ENCODE results near the gene TMEM63B.
"Not testable (repeated sequence)": the region's sequence is repeated elsewhere in the genome, so short reads cannot be mapped to it uniquely, and the experiment has no call there.

TMEM63B gene

DNA sequence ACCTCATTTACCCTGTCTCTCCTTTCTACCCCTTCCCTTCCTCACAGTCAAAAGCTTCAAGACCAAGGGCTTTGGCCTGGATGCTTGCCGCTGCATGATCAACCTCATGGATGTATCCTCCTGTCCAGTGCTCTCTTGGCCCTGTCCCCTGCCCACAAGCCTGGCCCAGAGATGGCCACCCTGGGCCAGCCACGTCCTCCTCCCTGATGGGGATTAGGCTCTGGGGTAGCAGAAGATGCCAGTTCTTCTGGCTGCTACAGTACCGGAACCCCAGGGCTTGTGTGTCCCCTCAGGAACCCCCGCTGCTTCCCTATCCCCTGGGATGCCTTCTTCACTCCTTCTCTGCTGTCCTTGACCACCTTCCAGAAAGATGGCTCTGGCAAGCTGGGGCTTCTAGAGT is 53.5 kb downstream of the TMEM63B start:
- Histone ChIP-seq H3K27ac (ENCODE audit: low read length) (no peak overlapping the region), H3K9me3 (ENCODE audit: control insufficient read depth, insufficient read depth, low read length) (no peaks in the 10 kb centered on the region), H3K4me3 (ENCODE audit: low read length) (no peak overlapping the region), H3K4me1 (ENCODE audit: control insufficient read depth, insufficient read depth, low read length) (peaks cover 5% of the 10 kb centered on the region; the same call in 1 of the 2 replicates), H3K36me3 (ENCODE audit: control insufficient read depth, insufficient read depth, low read length) (no peaks in the 10 kb centered on the region; the same call in 1 of the 2 replicates), H3K27me3 (ENCODE audit: control insufficient read depth, insufficient read depth, low read length) (no peaks in the 10 kb centered on the region)
- no peak for DNase-seq (ENCODE audit: low read depth, low spot score)
- WGBS (ENCODE audit: insufficient coverage, insufficient read length), result no CpG with 5 or more reads among the region's 4 CpGs

- H3K9me3 ChIP-seq (ENCODE audit: control insufficient read depth, insufficient read depth, low read length); H3K4me1 ChIP-seq (ENCODE audit: control insufficient read depth, insufficient read depth, low read length); H3K36me3 ChIP-seq (ENCODE audit: control insufficient read depth, insufficient read depth, low read length); H3K27ac ChIP-seq (ENCODE audit: low read length); H3K27me3 ChIP-seq (ENCODE audit: control insufficient read depth, insufficient read depth, low read length); DNase-seq (ENCODE audit: low read depth, low spot score); H3K4me3 ChIP-seq (ENCODE audit: low read length): not testable (repeated sequence)
These were observed 54.4 kb downstream of the TMEM63B start for GRCh38 chr6:44181784-44182183.

GRCh38 chr6:44182911-44183390 is 55.6 kb downstream of the TMEM63B start:
- no peaks in the 10 kb centered on the region; the same call in 1 of the 2 replicates for H3K36me3 ChIP-seq (ENCODE audit: control insufficient read depth, insufficient read depth, low read length)
- no peaks in the 10 kb centered on the region for H3K27me3 ChIP-seq (ENCODE audit: control insufficient read depth, insufficient read depth, low read length)
- H3K4me3 ChIP-seq (ENCODE audit: low read length), result no peak overlapping the region
- no peak overlapping the region for H3K27ac ChIP-seq (ENCODE audit: low read length)
- no peaks in the 10 kb centered on the region for H3K9me3 ChIP-seq (ENCODE audit: control insufficient read depth, insufficient read depth, low read length)
- peaks cover 3% of the 10 kb centered on the region; the same call in 1 of the 2 replicates for H3K4me1 ChIP-seq (ENCODE audit: control insufficient read depth, insufficient read depth, low read length)
- no peak for DNase-seq (ENCODE audit: low read depth, low spot score)
- no CpG with 5 or more reads among the region's 4 CpGs for WGBS (ENCODE audit: insufficient coverage, insufficient read length)

- Histone ChIP-seq H3K36me3 (ENCODE audit: control insufficient read depth, insufficient read depth, low read length) (no peaks in the 10 kb centered on the region; the same call in 1 of the 2 replicates), H3K27ac (ENCODE audit: low read length) (no peak overlapping the region), H3K9me3 (ENCODE audit: control insufficient read depth, insufficient read depth, low read length) (no peaks in the 10 kb centered on the region), H3K4me3 (ENCODE audit: low read length) (no peak overlapping the region), H3K27me3 (ENCODE audit: control insufficient read depth, insufficient read depth, low read length) (no peaks in the 10 kb centered on the region), H3K4me1 (ENCODE audit: control insufficient read depth, insufficient read depth, low read length) (peaks cover 3% of the 10 kb centered on the region; the same call in 1 of the 2 replicates)
- WGBS (ENCODE audit: insufficient coverage, insufficient read length), result no CpG with 5 or more reads among the region's 9 CpGs
- DNase-seq (ENCODE audit: low read depth, low spot score), result no peak
These were observed 56.4 kb downstream of the TMEM63B start for GRCh38 chr6:44183783-44184182.

DNA sequence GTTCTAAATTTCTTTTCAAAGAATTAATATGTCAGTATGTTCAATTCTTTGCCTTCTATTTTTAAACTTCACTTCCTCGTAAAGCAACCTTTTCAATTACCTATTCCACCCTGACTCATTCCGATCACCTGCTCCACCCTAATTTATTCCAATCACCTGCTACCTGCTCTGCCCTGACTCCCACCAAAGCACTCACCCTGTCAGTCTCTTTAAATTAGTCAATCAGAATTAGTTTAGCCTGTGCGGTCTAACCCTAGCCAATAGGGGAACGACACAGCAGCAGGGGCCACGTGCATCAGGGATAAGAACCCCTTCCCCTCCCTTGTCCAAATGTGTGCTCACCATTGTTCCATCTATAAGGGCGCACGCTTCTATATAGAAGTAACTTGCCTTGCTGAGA is 58.0 kb downstream of the TMEM63B start:
- not testable (repeated sequence) for H3K27me3 ChIP-seq (ENCODE audit: control insufficient read depth, insufficient read depth, low read length); H3K4me1 ChIP-seq (ENCODE audit: control insufficient read depth, insufficient read depth, low read length); DNase-seq (ENCODE audit: low read depth, low spot score); H3K4me3 ChIP-seq (ENCODE audit: low read length); H3K27ac ChIP-seq (ENCODE audit: low read length); H3K36me3 ChIP-seq (ENCODE audit: control insufficient read depth, insufficient read depth, low read length); H3K9me3 ChIP-seq (ENCODE audit: control insufficient read depth, insufficient read depth, low read length)
- WGBS (ENCODE audit: insufficient coverage, insufficient read length), result no CpG with 5 or more reads among the region's 7 CpGs

DNA sequence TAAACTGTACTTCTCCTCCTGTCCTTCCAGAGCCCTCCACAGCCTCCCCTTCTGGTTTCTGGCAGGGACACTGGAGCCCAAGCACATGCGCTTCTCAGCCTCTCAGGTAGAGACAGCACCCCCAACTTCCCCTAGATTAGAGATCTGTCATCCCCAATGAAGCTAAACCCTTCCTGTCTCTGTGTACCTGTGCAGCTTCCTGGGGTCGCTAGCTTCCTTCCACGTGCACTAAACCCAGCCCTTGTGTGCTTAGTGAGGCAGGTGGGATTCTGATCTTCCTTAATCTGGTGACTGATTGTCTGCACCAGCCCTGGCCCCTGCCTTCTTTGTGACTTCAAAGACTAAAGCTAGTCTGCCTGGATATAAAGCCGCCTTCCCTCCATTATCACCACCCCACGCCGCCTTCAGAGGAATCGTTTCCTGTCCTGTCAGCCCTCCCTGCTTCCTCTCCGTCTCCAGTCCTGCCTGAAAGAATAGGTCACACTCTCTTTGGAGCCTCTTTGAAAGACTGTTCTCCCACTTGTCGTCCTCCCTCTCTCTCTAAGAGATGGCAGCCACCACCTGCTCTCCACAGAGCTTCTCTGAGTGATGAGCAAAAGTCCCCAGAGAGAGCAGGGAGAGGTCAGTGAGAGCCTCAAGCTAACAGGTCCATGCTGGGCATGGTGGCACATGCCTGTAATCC is 58.7 kb downstream of the TMEM63B start:
- no peaks in the 10 kb centered on the region for H3K36me3 ChIP-seq (ENCODE audit: control insufficient read depth, insufficient read depth, low read length)
- no peaks in the 10 kb centered on the region for H3K27me3 ChIP-seq (ENCODE audit: control insufficient read depth, insufficient read depth, low read length)
- H3K27ac ChIP-seq (ENCODE audit: low read length), result no peak overlapping the region
- no peak for DNase-seq (ENCODE audit: low read depth, low spot score)
- WGBS (ENCODE audit: insufficient coverage, insufficient read length), result no CpG with 5 or more reads among the region's 9 CpGs
- no peaks in the 10 kb centered on the region for H3K9me3 ChIP-seq (ENCODE audit: control insufficient read depth, insufficient read depth, low read length)
- no peak overlapping the region for H3K4me3 ChIP-seq (ENCODE audit: low read length)
- H3K4me1 ChIP-seq (ENCODE audit: control insufficient read depth, insufficient read depth, low read length), result peaks cover 3% of the 10 kb centered on the region; the same call in 1 of the 2 replicates

DNA sequence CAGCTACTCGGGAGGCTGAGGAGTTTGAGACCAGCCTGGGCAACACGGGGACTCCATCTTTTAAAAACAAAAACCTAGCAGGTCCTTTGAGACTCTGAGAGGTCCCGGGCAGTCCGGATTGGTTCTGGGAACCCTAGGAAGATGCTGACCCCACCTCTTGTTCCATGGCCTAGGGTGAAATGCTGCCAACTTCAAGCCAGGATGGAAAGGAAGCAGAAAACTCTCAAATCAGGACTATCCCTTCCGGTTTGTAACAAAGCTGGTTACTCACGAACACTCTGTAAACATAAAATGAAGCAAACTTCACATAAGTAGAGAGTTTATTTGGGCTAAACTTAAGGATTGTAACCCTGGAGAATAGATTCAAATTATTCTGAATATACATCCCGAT is 59.3 kb downstream of the TMEM63B start:
- Histone ChIP-seq H3K4me1 (ENCODE audit: control insufficient read depth, insufficient read depth, low read length) (peaks cover 3% of the 10 kb centered on the region; the same call in 1 of the 2 replicates), H3K27ac (ENCODE audit: low read length) (no peak overlapping the region), H3K36me3 (ENCODE audit: control insufficient read depth, insufficient read depth, low read length) (no peaks in the 10 kb centered on the region), H3K9me3 (ENCODE audit: control insufficient read depth, insufficient read depth, low read length) (no peaks in the 10 kb centered on the region), H3K27me3 (ENCODE audit: control insufficient read depth, insufficient read depth, low read length) (no peaks in the 10 kb centered on the region), H3K4me3 (ENCODE audit: low read length) (no peak overlapping the region)
- no peak for DNase-seq (ENCODE audit: low read depth, low spot score)
- no CpG with 5 or more reads among the region's 7 CpGs for WGBS (ENCODE audit: insufficient coverage, insufficient read length)

DNA sequence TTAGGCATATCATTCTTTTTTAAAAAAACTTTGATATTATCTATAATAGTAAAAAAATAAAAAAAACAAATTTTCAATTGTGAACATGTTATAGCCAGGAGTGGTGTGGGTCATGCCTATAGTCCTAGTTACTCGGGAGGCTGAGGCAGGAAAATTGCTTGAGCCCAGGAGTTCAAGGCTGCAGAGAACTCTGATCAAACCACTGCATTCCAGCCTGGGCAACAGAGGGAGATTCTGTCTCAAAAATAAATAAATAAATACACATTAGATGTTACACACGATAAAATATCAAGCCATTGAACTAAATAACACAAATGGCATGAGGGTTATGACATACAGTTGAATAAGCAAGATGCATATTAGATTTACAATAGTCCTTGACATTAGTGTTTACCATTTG is 61.5 kb downstream of the TMEM63B start:
- H3K4me1 ChIP-seq (ENCODE audit: control insufficient read depth, insufficient read depth, low read length), result peaks cover 3% of the 10 kb centered on the region; the same call in 1 of the 2 replicates
- no peak overlapping the region for H3K4me3 ChIP-seq (ENCODE audit: low read length)
- no peaks in the 10 kb centered on the region for H3K36me3 ChIP-seq (ENCODE audit: control insufficient read depth, insufficient read depth, low read length)
- no peak for DNase-seq (ENCODE audit: low read depth, low spot score)
- no peaks in the 10 kb centered on the region for H3K9me3 ChIP-seq (ENCODE audit: control insufficient read depth, insufficient read depth, low read length)
- H3K27me3 ChIP-seq (ENCODE audit: control insufficient read depth, insufficient read depth, low read length), result no peaks in the 10 kb centered on the region
- H3K27ac ChIP-seq (ENCODE audit: low read length), result no peak overlapping the region
- no CpG with 5 or more reads among the region's 2 CpGs for WGBS (ENCODE audit: insufficient coverage, insufficient read length)

DNA sequence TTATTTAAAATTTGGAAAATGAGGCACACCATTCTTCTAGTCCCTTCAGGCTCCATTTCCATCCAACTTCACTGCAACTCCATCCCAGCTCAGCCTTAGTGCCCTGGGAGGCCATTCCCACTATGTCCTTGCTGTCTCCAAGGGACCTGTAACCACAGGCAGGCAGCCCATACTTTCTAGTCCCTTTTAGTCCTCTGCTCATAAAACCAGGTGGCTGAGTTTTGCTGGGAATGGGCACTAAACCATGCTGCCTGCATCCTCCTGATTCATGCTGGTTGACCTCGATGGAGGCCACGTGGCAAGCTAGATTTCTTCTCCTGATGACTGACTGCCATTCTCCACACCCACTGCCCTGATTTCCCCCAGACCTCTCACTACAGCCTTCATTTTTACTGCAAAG is 61.9 kb downstream of the TMEM63B start:
- WGBS (ENCODE audit: insufficient coverage, insufficient read length), result no CpG with 5 or more reads among the region's 2 CpGs

DNA sequence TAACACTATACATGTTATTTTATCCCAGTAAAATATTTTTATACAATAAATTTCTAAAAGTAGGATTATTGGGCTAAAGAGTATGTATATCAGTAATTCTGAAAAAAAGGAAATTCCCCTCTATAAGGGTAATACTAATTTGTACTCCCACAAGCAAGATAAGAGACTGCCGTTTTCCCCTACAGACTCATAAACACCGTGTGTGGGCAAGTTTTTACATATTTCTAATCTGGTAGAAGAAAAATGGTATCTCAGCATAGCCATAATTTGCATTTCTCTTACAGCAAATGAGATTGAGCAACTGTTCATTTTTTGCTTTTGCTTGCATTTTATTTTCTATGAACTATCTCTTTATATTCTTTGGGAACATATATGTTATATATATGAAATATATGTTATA is 63.4 kb downstream of the TMEM63B start:
- WGBS (ENCODE audit: insufficient coverage, insufficient read length), result no CpG with 5 or more reads among the region's 2 CpGs
- Histone ChIP-seq H3K27ac (ENCODE audit: low read length) (no peak overlapping the region), H3K36me3 (ENCODE audit: control insufficient read depth, insufficient read depth, low read length) (no peaks in the 10 kb centered on the region), H3K27me3 (ENCODE audit: control insufficient read depth, insufficient read depth, low read length) (no peaks in the 10 kb centered on the region), H3K4me1 (ENCODE audit: control insufficient read depth, insufficient read depth, low read length) (0 out of 2 replicates have a peak, but pooled peaks cover 2% of the 10 kb centered on the region), H3K9me3 (ENCODE audit: control insufficient read depth, insufficient read depth, low read length) (no peaks in the 10 kb centered on the region), H3K4me3 (ENCODE audit: low read length) (no peak overlapping the region)
- DNase-seq (ENCODE audit: low read depth, low spot score), result no peak

More for the DNA sequence above, 61.9 kb downstream of the TMEM63B start:
- Histone ChIP-seq H3K27ac (ENCODE audit: low read length) (no peak overlapping the region), H3K9me3 (ENCODE audit: control insufficient read depth, insufficient read depth, low read length) (no peaks in the 10 kb centered on the region), H3K36me3 (ENCODE audit: control insufficient read depth, insufficient read depth, low read length) (no peaks in the 10 kb centered on the region), H3K27me3 (ENCODE audit: control insufficient read depth, insufficient read depth, low read length) (no peaks in the 10 kb centered on the region), H3K4me3 (ENCODE audit: low read length) (no peak overlapping the region), H3K4me1 (ENCODE audit: control insufficient read depth, insufficient read depth, low read length) (0 out of 2 replicates have a peak, but pooled peaks cover 2% of the 10 kb centered on the region)
- DNase-seq (ENCODE audit: low read depth, low spot score), result no peak

Measured in iPS DF 6.9 (cell line).